ENCODE measurements around the gene HIF1A. TPM values are rescaled to one million over a fixed set of nuclear protein-coding genes. Genes with fewer than 3 reads are reported as not detected.

The HIF1A gene
- total RNA-seq, 4 donors from 2014 or later, result 50.0 to 137 (median 83.0) TPM

- TF ChIP-seq POLR2A (IDR thresholded peaks at IDR 0.05) (no peak), CTCF (IDR thresholded peaks at IDR 0.05) (no peak)
- no peaks in the 10 kb centered on the region for H3K9me3 ChIP-seq
- H3K36me3 ChIP-seq, result no peaks in the 10 kb centered on the region
- DNase-seq, result no peak
- H3K27ac ChIP-seq, result no peak overlapping the region
- H3K4me3 ChIP-seq, result no peak overlapping the region
- no peaks in the 10 kb centered on the region for H3K4me1 ChIP-seq
- intact Hi-C loops (cut with DNase I; ENCODE audit: low total_unique reads), result no loop called here
- no peaks in the 10 kb centered on the region for H3K27me3 ChIP-seq
Measured at GRCh38 chr14:61690039-61690438, 5.3 kb upstream of the HIF1A start.

- Histone ChIP-seq H3K9me3 (no peaks in the 10 kb centered on the region), H3K27me3 (no peaks in the 10 kb centered on the region), H3K27ac (no peak overlapping the region), H3K36me3 (no peaks in the 10 kb centered on the region), H3K4me1 (no peaks in the 10 kb centered on the region), H3K4me3 (no peak overlapping the region)
- DNase-seq, result no peak
- TF ChIP-seq POLR2A (IDR thresholded peaks at IDR 0.05) (no peak), CTCF (IDR thresholded peaks at IDR 0.05) (no peak)
- intact Hi-C loops (cut with DNase I; ENCODE audit: low total_unique reads), result no loop called here
Measured at GRCh38 chr14:61690982-61691381, 4.3 kb upstream of the HIF1A start.

- DNase-seq, result no peak
- H3K4me3 ChIP-seq, result no peak overlapping the region
- H3K4me1 ChIP-seq, result no peaks in the 10 kb centered on the region
- H3K27ac ChIP-seq, result no peak overlapping the region
- no peaks in the 10 kb centered on the region for H3K36me3 ChIP-seq
- intact Hi-C loops (cut with DNase I; ENCODE audit: low total_unique reads), result no loop called here
- H3K27me3 ChIP-seq, result no peaks in the 10 kb centered on the region
- H3K9me3 ChIP-seq, result no peaks in the 10 kb centered on the region
- TF ChIP-seq CTCF (IDR thresholded peaks at IDR 0.05) (no peak), POLR2A (IDR thresholded peaks at IDR 0.05) (no peak)
Measured at GRCh38 chr14:61691495-61691894, 3.8 kb upstream of the HIF1A start.

- Histone ChIP-seq H3K9me3 (no peaks in the 10 kb centered on the region), H3K4me1 (no peaks in the 10 kb centered on the region), H3K36me3 (no peaks in the 10 kb centered on the region), H3K27ac (no peak overlapping the region), H3K27me3 (no peaks in the 10 kb centered on the region), H3K4me3 (no peak overlapping the region)
- TF ChIP-seq CTCF (IDR thresholded peaks at IDR 0.05) (no peak), POLR2A (IDR thresholded peaks at IDR 0.05) (no peak)
- no peak for DNase-seq
- intact Hi-C loops (cut with DNase I; ENCODE audit: low total_unique reads), result no loop called here
Measured at GRCh38 chr14:61694039-61694438, 1.3 kb upstream of the HIF1A start.

- no peaks in the 10 kb centered on the region for H3K36me3 ChIP-seq
- peaks cover 0 to 3% of the 10 kb centered on the region in 2 donors for H3K4me1 ChIP-seq
- DNase-seq, result peak; percentile 40 to 41
- intact Hi-C loops (cut with DNase I; ENCODE audit: low total_unique reads), result no loop called here
- no peaks in the 10 kb centered on the region for H3K9me3 ChIP-seq
- peak overlapping the region; percentile 78 to 97 for H3K4me3 ChIP-seq
- peak overlapping the region; percentile 92 to 96 for H3K27ac ChIP-seq
- TF ChIP-seq CTCF (IDR thresholded peaks at IDR 0.05) (no peak), POLR2A (IDR thresholded peaks at IDR 0.05) (no peak)
- no peaks in the 10 kb centered on the region for H3K27me3 ChIP-seq
Measured at GRCh38 chr14:61695695-61696527, 598 bp downstream of the HIF1A start.

Data from uterus (tissue), 4 donors.